ENCODE results near the gene ATP2B2.
"Not testable (repeated sequence)": the region's sequence is repeated elsewhere in the genome, so short reads cannot be mapped to it uniquely, and the experiment has no call there.

The ATP2B2 gene

DNA sequence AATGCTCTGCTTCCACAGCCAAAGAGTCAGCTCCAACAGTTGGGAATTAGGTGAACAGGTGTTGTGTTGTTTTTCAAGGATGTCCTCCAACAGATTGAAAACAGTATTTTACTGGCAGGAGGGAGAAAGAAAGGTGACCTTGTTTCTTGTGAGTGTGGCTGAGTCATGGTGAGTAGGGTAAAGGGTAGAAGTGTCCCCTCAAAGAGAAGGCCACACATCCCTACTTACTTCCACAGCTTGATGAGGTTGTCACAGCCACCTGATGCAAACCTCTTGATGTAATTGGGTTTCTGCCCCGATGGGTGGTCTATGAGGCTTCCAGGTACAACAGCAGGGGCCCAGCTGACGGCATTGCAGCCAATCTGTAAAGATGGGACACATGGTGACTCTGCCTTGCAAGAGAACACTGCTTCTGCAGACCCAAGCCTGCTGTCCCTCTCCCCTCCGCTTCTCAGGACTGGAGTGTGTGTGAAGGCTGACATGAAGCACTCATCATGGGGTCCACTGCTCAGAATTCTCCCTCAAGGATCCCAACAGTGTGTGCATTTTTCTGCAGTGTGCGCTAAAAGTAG, 200.0 kb downstream of the ATP2B2 start:
- 95 to 97% methylated on average over 4 of the region's 4 CpGs for WGBS, 2 experiments
- H3K27me3 ChIP-seq (ENCODE audit: control insufficient read depth, insufficient read depth, low read length, poor library complexity, severe bottlenecking) = no peaks in the 10 kb centered on the region
- no peaks in the 10 kb centered on the region for H3K4me1 ChIP-seq (ENCODE audit: control insufficient read depth, insufficient read depth, low read length)
- H3K36me3 ChIP-seq (ENCODE audit: control insufficient read depth, insufficient read depth, low read length) = peaks cover 40% of the 10 kb centered on the region
- no peak overlapping the region for H3K27ac ChIP-seq (ENCODE audit: insufficient read depth, low read depth, low read length, poor library complexity, severe bottlenecking)
- no peak overlapping the region for H3K4me3 ChIP-seq (ENCODE audit: insufficient read depth, low read depth, low read length)
- no peaks in the 10 kb centered on the region for H3K9me3 ChIP-seq (ENCODE audit: control insufficient read depth, low read length)

DNA sequence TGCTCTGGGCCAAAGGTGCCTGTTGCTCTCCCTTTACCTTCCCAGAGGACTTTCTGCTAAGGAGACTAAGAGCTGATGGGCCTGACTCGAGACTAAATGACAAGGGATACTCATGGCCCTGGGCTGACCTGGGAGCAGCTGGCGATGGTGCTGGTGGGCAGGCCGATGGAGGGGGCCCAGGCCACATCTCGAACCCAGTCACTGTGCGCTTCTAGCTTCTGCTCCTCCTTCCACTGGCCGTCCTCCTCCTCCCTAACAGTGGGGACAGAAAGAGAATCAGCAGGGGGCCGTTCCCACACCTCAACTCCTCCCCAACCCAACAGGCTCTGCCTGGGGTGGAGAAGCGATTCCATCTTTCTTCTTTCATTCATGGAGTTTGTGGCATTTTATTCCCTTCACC, 200.5 kb downstream of the ATP2B2 start:
- Histone ChIP-seq H3K27ac (ENCODE audit: insufficient read depth, low read depth, low read length, poor library complexity, severe bottlenecking) (no peak overlapping the region), H3K4me3 (ENCODE audit: insufficient read depth, low read depth, low read length) (no peak overlapping the region), H3K9me3 (ENCODE audit: control insufficient read depth, low read length) (no peaks in the 10 kb centered on the region), H3K4me1 (ENCODE audit: control insufficient read depth, insufficient read depth, low read length) (no peaks in the 10 kb centered on the region), H3K36me3 (ENCODE audit: control insufficient read depth, insufficient read depth, low read length) (peaks cover 40% of the 10 kb centered on the region), H3K27me3 (ENCODE audit: control insufficient read depth, insufficient read depth, low read length, poor library complexity, severe bottlenecking) (no peaks in the 10 kb centered on the region)
- 79 to 87% methylated on average over 8 of the region's 8 CpGs for WGBS, 2 experiments

DNA sequence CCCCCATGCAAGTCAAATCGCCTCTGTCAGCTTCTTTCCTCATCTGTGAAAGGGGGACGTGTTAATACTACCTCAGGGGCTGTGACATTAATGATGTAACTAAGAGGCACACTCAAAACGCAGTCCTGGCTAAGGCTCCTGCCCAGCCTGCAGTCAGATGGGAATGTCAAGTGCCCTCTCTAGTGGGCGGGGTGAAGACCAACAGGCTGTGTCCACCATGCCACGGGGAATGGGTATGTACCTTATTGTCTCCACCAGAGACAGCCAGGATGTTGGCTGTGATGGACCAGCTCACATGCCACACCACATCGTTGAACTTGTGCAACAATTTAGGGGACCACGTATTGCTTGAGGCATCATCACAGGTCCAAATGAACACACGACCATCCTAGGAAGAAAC, 201.6 kb downstream of the ATP2B2 start:
- H3K36me3 ChIP-seq (ENCODE audit: control insufficient read depth, insufficient read depth, low read length) = peaks cover 44% of the 10 kb centered on the region
- no peak overlapping the region for H3K27ac ChIP-seq (ENCODE audit: insufficient read depth, low read depth, low read length, poor library complexity, severe bottlenecking)
- no peaks in the 10 kb centered on the region for H3K4me1 ChIP-seq (ENCODE audit: control insufficient read depth, insufficient read depth, low read length)
- H3K4me3 ChIP-seq (ENCODE audit: insufficient read depth, low read depth, low read length) = no peak overlapping the region
- no peaks in the 10 kb centered on the region for H3K9me3 ChIP-seq (ENCODE audit: control insufficient read depth, low read length)
- 88 to 89% methylated on average over 8 of the region's 8 CpGs for WGBS, 2 experiments
- H3K27me3 ChIP-seq (ENCODE audit: control insufficient read depth, insufficient read depth, low read length, poor library complexity, severe bottlenecking) = no peaks in the 10 kb centered on the region

GRCh38 chr3:10303105-10303504, 202.3 kb downstream of the ATP2B2 start:
- H3K4me1 ChIP-seq (ENCODE audit: control insufficient read depth, insufficient read depth, low read length) = no peaks in the 10 kb centered on the region
- H3K27ac ChIP-seq (ENCODE audit: insufficient read depth, low read depth, low read length, poor library complexity, severe bottlenecking) = no peak overlapping the region
- no peak overlapping the region for H3K4me3 ChIP-seq (ENCODE audit: insufficient read depth, low read depth, low read length)
- no peaks in the 10 kb centered on the region for H3K9me3 ChIP-seq (ENCODE audit: control insufficient read depth, low read length)
- H3K36me3 ChIP-seq (ENCODE audit: control insufficient read depth, insufficient read depth, low read length) = peaks cover 44% of the 10 kb centered on the region
- no peaks in the 10 kb centered on the region for H3K27me3 ChIP-seq (ENCODE audit: control insufficient read depth, insufficient read depth, low read length, poor library complexity, severe bottlenecking)
- 96 to 97% methylated on average over 9 of the region's 9 CpGs for WGBS, 2 experiments

GRCh38 chr3:10300087-10300486, 205.3 kb downstream of the ATP2B2 start:
- Histone ChIP-seq H3K9me3 (ENCODE audit: control insufficient read depth, low read length) (no peaks in the 10 kb centered on the region), H3K4me1 (ENCODE audit: control insufficient read depth, insufficient read depth, low read length) (no peaks in the 10 kb centered on the region), H3K27ac (ENCODE audit: insufficient read depth, low read depth, low read length, poor library complexity, severe bottlenecking) (no peak overlapping the region), H3K4me3 (ENCODE audit: insufficient read depth, low read depth, low read length) (no peak overlapping the region), H3K27me3 (ENCODE audit: control insufficient read depth, insufficient read depth, low read length, poor library complexity, severe bottlenecking) (no peaks in the 10 kb centered on the region), H3K36me3 (ENCODE audit: control insufficient read depth, insufficient read depth, low read length) (peaks cover 38% of the 10 kb centered on the region)
- WGBS, 2 experiments = 90 to 92% methylated on average over 9 of the region's 9 CpGs

DNA sequence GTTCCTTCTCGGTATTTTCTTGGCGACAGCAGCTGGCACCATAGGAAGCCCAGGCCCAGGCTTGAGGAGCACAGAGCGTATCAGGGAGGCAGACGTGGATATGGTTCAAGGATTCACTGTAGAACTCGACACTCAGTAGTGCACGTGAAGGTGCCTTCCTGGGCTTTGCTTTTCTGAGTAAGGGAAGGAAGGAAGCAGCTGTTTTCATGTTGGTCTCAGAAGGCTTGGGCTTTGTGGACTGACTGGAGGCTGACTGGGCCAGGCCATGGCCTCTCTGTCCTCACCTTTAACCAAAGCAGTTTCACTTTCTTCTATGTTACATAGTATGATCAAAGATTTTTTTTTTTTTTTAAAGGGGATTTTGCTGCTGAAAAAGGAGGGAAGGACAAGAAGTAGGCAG, 205.7 kb downstream of the ATP2B2 start:
- Histone ChIP-seq H3K36me3 (ENCODE audit: control insufficient read depth, insufficient read depth, low read length) (peaks cover 34% of the 10 kb centered on the region), H3K4me3 (ENCODE audit: insufficient read depth, low read depth, low read length) (no peak overlapping the region)
- WGBS, 2 experiments = 93 to 95% methylated on average over 6 of the region's 6 CpGs

DNA sequence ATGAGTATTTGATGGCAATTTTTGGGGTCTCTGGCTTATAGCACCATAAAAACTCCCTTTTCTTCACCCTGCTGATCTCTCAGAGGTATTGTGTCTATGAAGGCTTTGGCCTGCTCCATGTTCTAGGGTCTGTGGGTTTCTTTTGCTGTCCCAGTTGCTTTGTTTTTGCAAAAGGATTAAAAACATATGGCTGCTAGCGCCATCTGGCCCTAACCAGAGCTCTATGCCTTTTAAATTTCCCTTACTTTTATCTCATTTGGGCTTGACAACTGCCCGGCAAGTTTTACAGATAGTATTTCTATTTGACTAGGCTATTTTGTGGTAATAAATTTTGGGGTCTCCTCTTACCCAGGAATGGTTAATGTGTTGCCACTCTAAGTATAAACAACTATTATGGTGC, 206.2 kb downstream of the ATP2B2 start:
- no peaks in the 10 kb centered on the region for H3K27me3 ChIP-seq (ENCODE audit: control insufficient read depth, insufficient read depth, low read length, poor library complexity, severe bottlenecking)
- H3K4me1 ChIP-seq (ENCODE audit: control insufficient read depth, insufficient read depth, low read length) = no peaks in the 10 kb centered on the region
- no peaks in the 10 kb centered on the region for H3K9me3 ChIP-seq (ENCODE audit: control insufficient read depth, low read length)
- H3K4me3 ChIP-seq (ENCODE audit: insufficient read depth, low read depth, low read length) = no peak overlapping the region
- WGBS, 2 experiments = 78 to 94% methylated on average over 1 to 2 of the region's 2 CpGs
- no peak overlapping the region for H3K27ac ChIP-seq (ENCODE audit: insufficient read depth, low read depth, low read length, poor library complexity, severe bottlenecking)
- H3K36me3 ChIP-seq (ENCODE audit: control insufficient read depth, insufficient read depth, low read length) = peaks cover 29% of the 10 kb centered on the region

More for the DNA sequence above, 205.7 kb downstream of the ATP2B2 start:
- H3K27ac ChIP-seq (ENCODE audit: insufficient read depth, low read depth, low read length, poor library complexity, severe bottlenecking) = no peak overlapping the region
- no peaks in the 10 kb centered on the region for H3K4me1 ChIP-seq (ENCODE audit: control insufficient read depth, insufficient read depth, low read length)
- H3K9me3 ChIP-seq (ENCODE audit: control insufficient read depth, low read length) = no peaks in the 10 kb centered on the region
- H3K27me3 ChIP-seq (ENCODE audit: control insufficient read depth, insufficient read depth, low read length, poor library complexity, severe bottlenecking) = no peaks in the 10 kb centered on the region

- no CpG with 5 or more reads among the region's 1 CpG for WGBS, 2 experiments
- not testable (repeated sequence) for H3K27me3 ChIP-seq (ENCODE audit: control insufficient read depth, insufficient read depth, low read length, poor library complexity, severe bottlenecking)
- H3K36me3 ChIP-seq (ENCODE audit: control insufficient read depth, insufficient read depth, low read length) = peaks cover 23% of the 10 kb centered on the region
Observed at GRCh38 chr3:10298064-10298463, 207.3 kb downstream of the ATP2B2 start.

GRCh38 chr3:10294030-10294586, 211.3 kb downstream of the ATP2B2 start:
- Histone ChIP-seq H3K36me3 (ENCODE audit: control insufficient read depth, insufficient read depth, low read length) (no peaks in the 10 kb centered on the region), H3K4me3 (ENCODE audit: insufficient read depth, low read depth, low read length) (no peak overlapping the region), H3K27me3 (ENCODE audit: control insufficient read depth, insufficient read depth, low read length, poor library complexity, severe bottlenecking) (no peaks in the 10 kb centered on the region), H3K4me1 (ENCODE audit: control insufficient read depth, insufficient read depth, low read length) (no peaks in the 10 kb centered on the region), H3K27ac (ENCODE audit: insufficient read depth, low read depth, low read length, poor library complexity, severe bottlenecking) (no peak overlapping the region), H3K9me3 (ENCODE audit: control insufficient read depth, low read length) (no peaks in the 10 kb centered on the region)
- WGBS, 2 experiments = 90 to 93% methylated on average over 12 of the region's 12 CpGs

More at GRCh38 chr3:10298064-10298463, 207.3 kb downstream of the ATP2B2 start:
- H3K4me3 ChIP-seq (ENCODE audit: insufficient read depth, low read depth, low read length); H3K9me3 ChIP-seq (ENCODE audit: control insufficient read depth, low read length); H3K27ac ChIP-seq (ENCODE audit: insufficient read depth, low read depth, low read length, poor library complexity, severe bottlenecking); H3K4me1 ChIP-seq (ENCODE audit: control insufficient read depth, insufficient read depth, low read length): not testable (repeated sequence)

DNA sequence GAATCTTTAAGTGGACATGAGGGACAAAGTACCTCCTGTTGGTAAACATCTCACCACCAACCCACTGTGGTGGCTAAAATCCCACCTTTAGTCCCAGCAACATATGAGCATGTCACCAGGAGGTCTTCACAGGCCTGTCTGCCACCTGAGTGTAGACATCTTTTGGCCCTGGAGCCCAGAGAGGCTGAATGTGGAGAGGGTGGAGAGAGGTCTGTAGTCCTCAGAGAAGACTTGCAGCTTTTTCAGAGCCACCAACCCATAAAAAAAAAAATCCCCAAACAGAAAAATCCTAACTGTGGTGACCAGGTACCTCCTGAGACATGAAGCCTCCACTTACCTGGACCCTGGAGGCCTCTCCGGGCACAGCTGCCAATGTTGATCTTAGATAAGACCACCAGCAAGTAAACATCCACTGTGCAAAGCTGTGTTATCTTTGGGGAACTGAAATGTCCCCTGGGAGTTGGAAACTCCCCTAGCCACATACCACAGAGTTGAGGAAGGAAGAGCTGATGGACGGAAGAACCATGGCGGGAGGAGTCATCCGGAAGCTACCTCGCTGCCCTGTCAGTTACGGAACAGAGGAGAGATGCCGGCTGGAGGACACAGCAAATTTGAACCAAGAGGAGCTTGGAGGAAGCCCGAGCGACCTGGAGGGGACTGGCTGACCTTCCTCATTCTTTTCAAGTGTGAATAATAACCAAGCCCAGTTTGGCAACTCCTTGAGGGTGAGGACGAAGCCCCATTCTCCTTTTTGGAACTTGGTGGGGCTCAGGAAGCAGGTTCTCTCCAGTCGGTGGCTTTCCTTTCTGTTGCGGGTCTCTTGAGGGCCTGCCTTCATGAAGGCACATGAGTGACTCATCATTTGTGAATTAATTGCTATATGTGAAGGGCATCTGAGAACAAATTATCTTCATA, 212.6 kb downstream of the ATP2B2 start, which contains the start of gene GHRL:
GHRL (minus strand) TSS at position 443 of the 915 bp plus-strand sequence. CDS start 2,767 bp downstream, outside the sequence.
- WGBS, 2 experiments = 95% methylated on average over 12 of the region's 12 CpGs
- H3K36me3 ChIP-seq (ENCODE audit: control insufficient read depth, insufficient read depth, low read length) = no peaks in the 10 kb centered on the region
- H3K4me3 ChIP-seq (ENCODE audit: insufficient read depth, low read depth, low read length) = no peak within 1 kb of the TSS
- H3K9me3 ChIP-seq (ENCODE audit: control insufficient read depth, low read length) = no peaks in the 10 kb centered on the region
- no peaks in the 10 kb centered on the region for H3K27me3 ChIP-seq (ENCODE audit: control insufficient read depth, insufficient read depth, low read length, poor library complexity, severe bottlenecking)
- no peak within 1 kb of the TSS for H3K27ac ChIP-seq (ENCODE audit: insufficient read depth, low read depth, low read length, poor library complexity, severe bottlenecking)
- no peaks in the 10 kb centered on the region for H3K4me1 ChIP-seq (ENCODE audit: control insufficient read depth, insufficient read depth, low read length)

Data from ectodermal cell (in vitro differentiated cells).